GM12891 (cell line): ENCODE data around the gene KDM4C.
"Not testable (repeated sequence)": the region's sequence is repeated elsewhere in the genome, so short reads cannot be mapped to it uniquely, and the experiment has no call there.

ENCODE experiments used
- DNase-seq: peaks from one replicate; pipeline ENCODE4 v3.0.0; 2011; ENCODE audit warnings: low spot score; ENCODE audit not compliant: insufficient read length
- FAIRE-seq: peaks from 2 replicates; lab custom pipeline; 2011; peaks lifted over from hg19 to GRCh38; lab: Jason Lieb, UNC
- PAX5 ChIP-seq: IDR thresholded peaks from 2 replicates; pipeline ENCODE4 v1.6.1; 2011; ENCODE audit warnings: low read length, moderate library complexity, mild to moderate bottlenecking; ENCODE audit not compliant: insufficient read depth, severe bottlenecking
- POLR2A ChIP-seq: IDR thresholded peaks from 2 replicates; pipeline ENCODE4 v1.6.1; 2011; ENCODE audit warnings: low read depth, low read length, control low read depth
- POLR2AphosphoS5 ChIP-seq: IDR thresholded peaks from 2 replicates; pipeline ENCODE4 v1.6.1; 2011; ENCODE audit warnings: low read depth, low read length, control low read depth
- POU2F2 ChIP-seq: IDR thresholded peaks from 2 replicates; pipeline ENCODE4 v1.6.1; 2011; ENCODE audit warnings: low read depth, mild to moderate bottlenecking, control low read depth, low read length, moderate library complexity
- SPI1 ChIP-seq: IDR thresholded peaks from 2 replicates; pipeline ENCODE4 v1.6.1; 2011; ENCODE audit warnings: low read depth, low read length, control low read depth
- TAF1 ChIP-seq: IDR thresholded peaks from 2 replicates; pipeline ENCODE4 v1.6.1; 2011; ENCODE audit warnings: low read depth, low read length, control low read depth

Gene KDM4C

DNA sequence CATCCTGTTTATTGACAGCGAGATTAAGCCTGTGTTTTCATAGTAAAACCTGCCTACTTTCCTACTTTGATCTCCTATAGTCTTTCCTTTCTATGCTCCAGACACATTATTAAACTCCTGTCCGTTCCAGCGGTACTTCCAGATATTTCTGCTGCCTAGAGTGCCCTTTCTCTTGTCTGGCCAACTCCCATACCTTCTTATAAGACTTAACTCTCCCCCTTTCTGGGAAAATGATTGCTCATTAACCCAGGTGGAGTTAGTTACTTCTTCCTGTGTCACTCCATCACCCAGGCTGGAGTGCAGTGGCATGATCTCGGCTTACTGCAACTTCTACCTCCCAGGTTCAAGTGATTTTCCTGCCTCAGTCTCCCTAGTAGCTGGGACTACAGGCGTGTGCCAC lies 33.1 kb downstream of the KDM4C start:
- FAIRE-seq (no peak), DNase-seq (no peak)
- TF ChIP-seq POLR2A: no peak
- no peak for TF ChIP-seq POU2F2
- TF ChIP-seq PAX5: no peak
- no peak for TF ChIP-seq POLR2AphosphoS5

DNA sequence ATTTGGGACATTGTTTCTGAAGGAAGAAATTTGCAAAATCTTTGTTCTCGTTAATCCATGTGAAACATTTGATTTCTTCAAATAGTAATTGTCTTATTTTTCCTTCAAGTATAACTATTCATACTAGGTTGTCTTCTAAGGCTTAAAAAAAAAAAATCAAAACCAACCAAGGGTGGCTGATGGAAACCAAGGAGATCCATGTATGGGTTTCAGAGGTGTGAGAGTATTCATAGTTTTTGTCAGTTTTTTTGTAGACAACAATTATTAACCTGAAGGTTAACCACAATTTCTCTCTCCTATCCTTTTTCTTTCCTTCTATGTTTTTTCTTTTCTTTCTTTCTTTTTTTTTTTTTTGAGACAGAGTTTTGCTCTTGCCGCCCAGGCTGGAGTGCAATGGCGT lies 35.4 kb downstream of the KDM4C start:
- TF ChIP-seq POLR2AphosphoS5 (no peak), PAX5 (no peak), POU2F2 (no peak), SPI1 (no peak), POLR2A (no peak), TAF1 (no peak)
- no peak for FAIRE-seq
- no peak for DNase-seq

DNA sequence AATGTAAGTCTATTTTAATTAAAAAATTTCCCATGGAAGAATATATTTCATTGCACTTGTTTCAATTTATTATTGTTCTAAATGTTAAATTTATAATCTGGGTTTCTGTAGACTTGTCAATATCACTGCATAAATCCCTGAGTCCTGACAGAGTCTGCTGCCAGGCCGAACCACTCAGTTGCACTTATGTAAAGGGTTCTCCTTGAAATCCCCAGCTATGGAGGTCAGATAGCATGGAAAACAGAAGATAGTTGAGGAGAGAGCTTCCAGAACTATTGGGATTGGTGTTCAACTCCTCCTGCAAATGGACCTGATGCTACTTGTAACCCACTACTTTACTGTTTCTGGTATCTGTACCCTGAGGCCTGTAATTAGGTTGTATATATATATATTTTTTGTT lies 37.2 kb downstream of the KDM4C start:
- TF ChIP-seq POLR2AphosphoS5 (no peak), POU2F2 (no peak), SPI1 (no peak), POLR2A (no peak), PAX5 (no peak), TAF1 (no peak)
- no peak for DNase-seq
- FAIRE-seq: no peak

DNA sequence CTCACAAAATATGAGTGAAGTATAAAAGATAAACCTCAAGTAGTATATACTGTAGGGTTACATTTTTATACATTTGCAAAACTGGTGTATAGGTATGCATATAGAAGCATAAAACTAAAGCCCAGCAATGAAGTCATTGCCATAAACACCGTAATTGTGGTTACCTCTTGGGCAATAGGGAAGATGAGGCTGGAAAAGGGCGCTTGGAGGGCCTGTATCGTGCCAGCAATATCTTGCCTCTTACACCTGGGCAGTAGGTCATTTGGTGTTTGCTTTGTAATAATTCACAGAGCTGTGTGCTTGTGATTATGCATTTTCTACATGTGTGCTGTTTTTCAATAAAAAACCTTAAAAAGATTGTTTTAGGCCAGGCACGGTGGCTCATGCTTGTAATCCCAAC lies 45.2 kb downstream of the KDM4C start:
- TF ChIP-seq SPI1 (no peak), PAX5 (no peak), POLR2AphosphoS5 (no peak), POU2F2 (no peak), TAF1 (no peak), POLR2A (no peak)
- DNase-seq: no peak
- no peak for FAIRE-seq

DNA sequence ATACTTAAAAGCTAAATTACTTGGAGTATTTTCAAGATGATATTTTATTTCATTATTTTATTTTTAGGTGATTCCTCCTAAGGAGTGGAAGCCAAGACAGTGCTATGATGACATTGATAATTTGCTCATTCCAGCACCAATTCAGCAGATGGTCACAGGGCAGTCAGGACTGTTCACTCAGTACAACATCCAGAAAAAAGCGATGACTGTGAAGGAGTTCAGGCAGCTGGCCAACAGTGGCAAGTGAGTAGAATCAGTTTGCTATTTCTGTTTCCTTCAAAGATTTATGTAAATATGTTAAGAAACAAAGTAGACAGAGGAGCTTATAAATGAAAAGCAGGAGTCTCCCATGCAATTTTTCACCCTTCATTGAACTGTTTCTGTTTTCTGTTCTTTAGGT lies 47.8 kb downstream of the KDM4C start:
- DNase-seq (no peak), FAIRE-seq (no peak)
- TF ChIP-seq TAF1: no peak
- no peak for TF ChIP-seq PAX5
- TF ChIP-seq SPI1: no peak
- no peak for TF ChIP-seq POLR2A
- no peak for TF ChIP-seq POU2F2
- no peak for TF ChIP-seq POLR2AphosphoS5

DNA sequence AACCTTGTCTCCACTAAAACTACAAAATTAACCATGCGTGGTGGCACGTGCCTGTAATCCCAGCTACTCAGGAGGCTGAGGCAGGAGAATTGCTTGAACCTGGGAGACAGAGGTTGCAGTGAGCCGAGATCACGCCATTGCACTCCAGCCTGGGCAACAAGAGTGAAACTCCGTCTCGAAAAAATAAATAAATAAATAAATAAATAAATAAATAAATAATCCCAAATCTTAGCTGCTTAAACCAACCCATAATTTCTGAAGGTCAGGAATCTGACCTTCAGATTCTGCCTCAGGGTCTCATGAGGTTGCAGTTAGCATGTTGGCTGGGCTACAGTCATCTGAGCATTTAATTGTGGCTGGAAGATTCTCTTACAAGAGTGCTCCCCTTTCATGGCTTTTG lies 48.5 kb downstream of the KDM4C start:
- DNase-seq, FAIRE-seq: not testable (repeated sequence)

DNA sequence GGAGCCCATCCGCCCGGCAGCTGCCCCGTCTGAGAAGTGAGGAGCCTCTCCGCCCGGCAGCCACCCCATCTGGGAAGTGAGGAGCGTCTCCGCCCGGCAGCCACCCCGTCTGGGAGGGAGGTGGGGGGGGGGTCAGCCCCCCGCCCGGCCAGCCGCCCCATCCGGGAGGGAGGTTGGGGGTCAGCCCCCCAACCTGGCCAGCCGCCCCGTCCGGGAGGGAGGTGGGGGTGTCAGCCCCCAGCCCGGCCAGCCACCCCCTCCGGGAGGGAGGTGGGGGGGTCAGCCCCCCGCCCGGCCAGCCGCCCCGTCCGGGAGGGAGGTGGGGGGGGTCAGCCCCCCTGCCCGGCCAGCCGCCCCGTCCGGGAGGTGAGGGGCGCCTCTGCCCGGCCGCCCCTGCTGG lies 49.9 kb downstream of the KDM4C start:
- not testable (repeated sequence) for FAIRE-seq, DNase-seq

DNA sequence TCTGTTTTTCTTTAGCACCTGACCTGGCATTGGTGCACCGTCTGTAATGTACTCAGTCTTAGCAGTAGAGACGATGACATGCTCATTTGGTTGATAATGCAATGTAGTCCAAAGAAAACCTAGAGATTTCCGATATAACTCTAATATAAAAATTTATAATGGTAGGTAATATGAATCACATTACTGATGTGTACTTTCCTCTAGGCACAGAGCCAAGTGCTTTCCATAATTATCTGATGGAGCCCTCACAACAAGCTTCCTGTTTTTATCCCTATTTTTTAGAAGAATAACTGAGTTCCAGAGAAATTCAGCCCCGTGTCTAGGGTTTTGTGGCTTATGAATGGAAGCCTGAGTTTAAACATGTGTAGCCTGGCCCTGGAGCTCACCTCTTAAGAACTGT lies 53.7 kb downstream of the KDM4C start:
- no peak for TF ChIP-seq POLR2AphosphoS5
- no peak for TF ChIP-seq PAX5
- no peak for TF ChIP-seq TAF1
- TF ChIP-seq SPI1: no peak
- no peak for TF ChIP-seq POLR2A
- no peak for TF ChIP-seq POU2F2
- DNase-seq (no peak), FAIRE-seq (no peak)

DNA sequence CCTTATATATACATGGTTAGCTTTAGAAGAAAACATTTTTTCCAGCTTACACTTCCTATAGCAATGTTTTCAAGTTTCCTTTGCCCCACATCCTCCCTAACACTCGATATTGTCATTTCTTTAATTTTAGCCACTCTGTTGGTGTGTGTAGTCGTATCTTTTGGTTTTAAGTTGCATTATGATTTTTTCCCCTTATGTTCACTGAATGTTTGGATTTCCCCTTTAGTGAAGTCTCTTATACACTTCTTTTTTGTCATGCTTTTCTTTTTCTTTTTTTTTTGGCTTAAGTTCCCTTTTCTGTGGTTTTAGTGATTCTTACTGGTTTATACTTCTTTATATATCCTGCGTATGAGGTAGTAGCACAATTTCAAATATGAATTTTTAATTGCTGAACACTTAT lies 58.8 kb downstream of the KDM4C start:
- FAIRE-seq (no peak), DNase-seq (no peak)
- TF ChIP-seq POLR2A (no peak), SPI1 (0 out of 2 replicates have a peak, but pooled peaks have one; percentile 3)

DNA sequence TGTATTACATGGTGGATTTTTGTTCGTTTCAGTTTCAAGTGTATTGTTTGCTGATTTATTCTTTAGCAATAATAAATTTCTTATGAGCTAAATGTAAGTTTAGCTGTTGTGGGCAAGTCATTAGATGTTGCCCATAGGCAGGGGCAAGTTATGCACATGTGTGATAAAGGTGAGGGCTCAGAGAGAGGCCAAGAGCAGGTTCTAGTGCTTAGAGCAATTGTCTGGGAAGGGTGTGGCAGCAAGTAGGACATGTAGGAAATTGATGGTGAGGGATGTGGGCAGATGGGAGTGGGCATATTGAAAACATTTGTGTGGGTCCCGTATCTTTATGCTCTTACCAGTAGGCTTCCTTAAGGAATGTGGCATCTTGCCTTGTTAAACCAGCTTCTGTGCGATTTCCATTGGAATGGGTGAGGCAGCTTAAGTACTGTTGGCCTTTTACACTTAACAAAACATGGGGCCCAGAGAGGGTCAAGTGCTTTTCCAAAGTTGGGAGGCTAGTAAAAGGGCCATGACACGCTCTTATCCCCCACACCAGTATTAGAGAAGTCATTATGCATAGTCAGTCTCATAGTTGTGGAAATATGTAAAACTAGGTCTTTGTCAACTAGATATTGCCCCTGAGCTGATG lies 60.6 kb downstream of the KDM4C start:
- FAIRE-seq: no peak
- no peak for DNase-seq
- TF ChIP-seq SPI1: no peak
- TF ChIP-seq POLR2A: no peak
- no peak for TF ChIP-seq POLR2AphosphoS5
- no peak for TF ChIP-seq POU2F2
- TF ChIP-seq PAX5: no peak
- TF ChIP-seq TAF1: no peak

DNA sequence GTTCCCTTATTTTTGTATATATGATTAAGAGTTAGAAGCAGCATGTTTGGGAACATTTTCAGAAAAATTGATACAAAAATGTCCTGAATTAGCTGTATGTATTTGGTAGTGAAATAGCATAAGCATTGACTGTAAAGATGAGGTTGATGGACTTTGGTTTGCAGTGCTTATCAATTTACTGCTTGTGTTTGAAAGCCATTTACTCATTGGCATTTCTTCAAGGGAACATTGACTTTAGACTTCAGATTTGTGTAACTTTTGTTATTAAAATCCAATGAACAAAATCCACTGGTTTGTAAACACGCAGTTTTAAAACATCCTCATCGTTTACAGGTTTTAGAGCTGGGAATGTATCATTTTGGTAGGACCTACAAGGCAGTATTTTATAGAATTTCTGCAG lies 61.3 kb downstream of the KDM4C start:
- FAIRE-seq: no peak
- TF ChIP-seq POLR2AphosphoS5 (no peak), POLR2A (no peak), TAF1 (no peak), POU2F2 (no peak), SPI1 (no peak), PAX5 (no peak)
- DNase-seq: no peak
